Measurements from ENCODE around the gene POLD4. TPM values are rescaled to one million over a fixed set of nuclear protein-coding genes. Genes with fewer than 3 reads are reported as not detected.
A peak's percentile ranks its signal among the peaks of the same experiment; 100 is the strongest.

Gene POLD4
- total RNA-seq, 1 experiment from 2014 or later = 19.5 TPM

GRCh38 chr11:67304511-67305113 lies 48.7 kb downstream of the POLD4 start:
- Histone ChIP-seq H2BK5ac (ENCODE audit: insufficient read length, low read length) (no peak overlapping the region), H3K4me1 (ENCODE audit: insufficient read depth, low read length) (no peaks in the 10 kb centered on the region), H3T11ph (ENCODE audit: low read length) (no peak overlapping the region), H2BK120ac (ENCODE audit: low read depth, low read length, poor library complexity, severe bottlenecking) (no peak overlapping the region), H4K5ac (ENCODE audit: insufficient read length, low read depth, low read length) (no peak overlapping the region), H4K20me1 (ENCODE audit: control insufficient read depth, insufficient read depth, insufficient read length) (no peaks in the 10 kb centered on the region), H3K14ac (ENCODE audit: insufficient read depth, low read length) (no peak overlapping the region; the same call in 1 of the 2 replicates), H2AK5ac (ENCODE audit: insufficient read length, low read length) (no peak overlapping the region), H4K8ac (replicated peaks; ENCODE audit: insufficient read length, low read depth, low read length) (no peak overlapping the region), H4K91ac (ENCODE audit: insufficient read length, low read depth, low read length) (no peak overlapping the region), H3K79me2 (ENCODE audit: insufficient read depth, low read length) (no peaks in the 10 kb centered on the region), H3K23ac (ENCODE audit: insufficient read length, low read depth, low read length) (no peak overlapping the region), H3K79me1 (ENCODE audit: insufficient read depth, low read depth, low read length, poor library complexity, severe bottlenecking) (no peaks in the 10 kb centered on the region), H3K4ac (ENCODE audit: low read depth, low read length) (no peak overlapping the region), H3K56ac (ENCODE audit: insufficient read length, low read depth, low read length) (no peak overlapping the region), H3K27ac (ENCODE audit: insufficient read length, low read depth, low read length) (no peak overlapping the region), H3K9me3 (ENCODE audit: control insufficient read depth, low read depth, low read length) (no peaks in the 10 kb centered on the region), H2BK20ac (ENCODE audit: low read depth, low read length, poor library complexity, severe bottlenecking) (no peak overlapping the region), H3K23me2 (ENCODE audit: insufficient read length, low read depth, low read length, poor library complexity, severe bottlenecking) (peaks cover 16% of the 10 kb centered on the region), H3K4me2 (ENCODE audit: insufficient read depth, insufficient read length, low read length) (peak overlapping the region; percentile 65), H2AFZ (ENCODE audit: low read length) (no peak overlapping the region), H3K9ac (ENCODE audit: extremely low read depth, insufficient read length, low read length) (no peak overlapping the region), H2BK15ac (ENCODE audit: low read depth, low read length) (no peak overlapping the region), H2BK12ac (ENCODE audit: insufficient read length, low read depth, low read length) (no peak overlapping the region), H3K27me3 (ENCODE audit: insufficient read depth, low read length) (no peaks in the 10 kb centered on the region), H3K18ac (ENCODE audit: insufficient read length, low read depth, low read length) (no peak overlapping the region)
- WGBS (ENCODE audit: extremely low coverage, insufficient read length, low lambda C conversion rate) = no CpG with 5 or more reads among the region's 14 CpGs
- DNase-seq = peak; percentile 28
- H3K4me3 Mint-ChIP-seq = peak overlapping the region; percentile 65 to 74; a peak in 4 of 5 replicates
- no peak for TF ChIP-seq CTCF (conservative IDR thresholded peaks at IDR 0.05)
- no peaks in the 10 kb centered on the region for H3K9me3 Mint-ChIP-seq
- H3K27me3 Mint-ChIP-seq (ENCODE audit: low read depth) = peaks cover 6% of the 10 kb centered on the region
- H3K27ac Mint-ChIP-seq = no peak overlapping the region; a peak in 1 of 7 replicates
- H3K4me1 Mint-ChIP-seq = peaks cover 11 to 16% of the 10 kb centered on the region in 2 experiments
- peaks cover 0 to 27% (median 10%) of the 10 kb centered on the region in 3 experiments; a peak in 4 of 7 replicates for H3K36me3 Mint-ChIP-seq (ENCODE audit: insufficient read depth in 1 of 3, low read depth in 3 of 3)

All from H9 (cell line).